Pulmonary artery endothelial cell (primary cell): ENCODE results near the gene FHDC1. TPM values are rescaled to one million over a fixed set of nuclear protein-coding genes. Genes with fewer than 3 reads are reported as not detected.

Experiments used
- DNase-seq: peaks from one replicate; pipeline ENCODE4 v3.0.0-alpha.2; 2011; ENCODE audit warnings: low read depth, low spot score
- total RNA-seq: library from RNA; depleted of rRNA; stranded (reverse); fragments of >200 nt; gene quantifications from 2 replicates; pipeline ENCODE4 v1.2.3, GENCODE V29; 2014

FHDC1 gene
- total RNA-seq, 1 donor from 2014 or later, result under 0.01 TPM

DNA sequence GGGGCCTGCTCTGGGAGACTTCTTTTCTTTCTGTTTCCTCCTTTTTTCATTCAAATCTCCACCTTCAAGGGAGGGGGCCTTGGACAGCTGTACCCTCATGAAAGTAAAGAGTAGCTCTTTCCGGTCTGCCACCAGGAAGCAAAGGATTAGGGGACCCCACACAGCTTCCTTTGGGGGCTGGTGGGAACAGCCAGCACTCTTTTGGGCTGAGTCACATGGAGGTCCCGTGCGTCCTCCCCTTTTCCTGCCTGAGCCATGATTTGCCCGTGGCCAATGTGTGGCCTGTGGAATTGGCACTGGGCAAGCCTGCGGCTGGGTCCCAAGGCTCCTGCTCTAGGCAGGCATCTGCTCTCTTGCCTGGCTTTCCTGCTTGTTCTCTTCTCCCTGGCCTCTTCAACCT is 65.5 kb downstream of the FHDC1 start:
- DNase-seq, result no peak

DNA sequence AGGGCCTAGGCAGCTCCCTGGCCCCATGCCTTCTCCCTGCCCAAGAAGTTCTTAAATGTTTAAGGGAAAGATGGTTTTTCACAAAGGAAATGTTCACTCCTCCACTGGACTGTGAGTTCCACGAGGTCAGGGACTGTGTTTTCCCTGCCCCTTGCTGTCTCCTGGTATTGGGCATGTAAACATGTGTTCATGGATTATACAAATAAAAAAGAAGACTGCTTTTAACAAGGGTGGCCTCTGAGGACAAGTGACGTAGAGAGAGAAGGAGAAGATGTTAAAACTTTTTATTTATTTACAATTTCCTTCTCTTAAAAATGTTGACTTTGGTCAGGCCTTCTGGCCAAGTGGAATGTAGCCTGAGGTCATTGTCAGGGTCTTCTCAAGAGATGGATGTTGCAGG is 66.0 kb downstream of the FHDC1 start:
- DNase-seq, result no peak

DNA sequence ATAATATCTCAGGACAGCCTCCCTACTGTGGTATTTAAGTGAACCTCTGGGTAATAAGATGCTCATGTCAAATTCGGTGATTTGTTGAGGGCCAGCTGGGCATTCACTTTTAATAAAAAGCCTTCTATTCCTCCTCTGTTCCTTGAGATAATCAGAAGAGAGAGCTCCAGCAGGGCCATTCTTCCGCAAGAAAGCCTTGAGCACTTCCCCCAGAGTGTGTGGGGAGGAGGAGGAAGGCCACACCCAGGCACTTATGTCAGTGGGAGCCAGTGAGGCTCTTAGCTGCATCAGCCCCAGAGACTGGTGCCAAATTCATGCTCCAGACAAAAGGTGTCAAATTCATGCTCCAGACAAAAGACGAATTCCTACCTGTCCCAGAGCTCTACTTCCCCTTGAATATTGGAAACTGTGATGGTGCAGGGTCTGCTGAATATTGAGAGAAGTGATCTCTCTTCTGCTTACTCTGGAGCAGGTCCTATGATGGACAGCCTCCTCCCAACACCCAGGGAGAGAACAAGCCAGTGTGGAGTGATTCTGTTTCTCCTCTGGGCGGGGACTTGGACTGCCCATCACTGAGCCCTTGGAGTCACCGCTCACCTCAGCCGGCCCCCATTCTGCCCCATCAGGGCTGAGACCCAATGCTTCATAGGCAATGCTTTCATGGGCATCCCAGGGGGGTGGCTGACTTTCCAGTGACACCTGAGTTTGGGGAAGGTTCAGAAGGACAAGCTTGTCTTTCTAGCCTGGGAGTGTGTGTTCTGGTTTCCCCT is 68.1 kb downstream of the FHDC1 start:
- DNase-seq, result no peak

DNA sequence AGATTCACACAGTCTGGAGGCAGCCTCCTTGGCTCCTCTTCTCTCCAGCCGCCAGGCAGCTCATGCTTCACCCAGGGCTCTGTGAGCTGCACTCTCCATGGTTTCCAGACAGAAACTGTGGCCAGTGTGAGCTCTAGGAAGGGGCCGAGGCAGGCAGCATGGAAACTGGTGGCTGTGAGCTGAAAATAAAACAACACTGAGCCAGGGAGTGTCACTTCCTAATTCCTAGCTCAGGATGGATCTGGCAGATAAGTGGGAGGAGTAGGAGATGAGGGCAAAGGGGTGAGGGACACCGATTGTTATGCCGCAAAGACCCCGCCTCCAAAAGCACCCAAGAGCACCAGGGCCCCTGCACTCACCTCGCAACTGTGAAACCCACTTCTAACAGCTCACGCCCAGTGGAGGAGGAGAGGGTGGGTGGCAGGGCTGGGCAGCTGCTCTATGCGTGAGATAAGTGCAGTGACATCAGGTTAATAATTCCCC is 69.8 kb downstream of the FHDC1 start:
- no peak for DNase-seq

DNA sequence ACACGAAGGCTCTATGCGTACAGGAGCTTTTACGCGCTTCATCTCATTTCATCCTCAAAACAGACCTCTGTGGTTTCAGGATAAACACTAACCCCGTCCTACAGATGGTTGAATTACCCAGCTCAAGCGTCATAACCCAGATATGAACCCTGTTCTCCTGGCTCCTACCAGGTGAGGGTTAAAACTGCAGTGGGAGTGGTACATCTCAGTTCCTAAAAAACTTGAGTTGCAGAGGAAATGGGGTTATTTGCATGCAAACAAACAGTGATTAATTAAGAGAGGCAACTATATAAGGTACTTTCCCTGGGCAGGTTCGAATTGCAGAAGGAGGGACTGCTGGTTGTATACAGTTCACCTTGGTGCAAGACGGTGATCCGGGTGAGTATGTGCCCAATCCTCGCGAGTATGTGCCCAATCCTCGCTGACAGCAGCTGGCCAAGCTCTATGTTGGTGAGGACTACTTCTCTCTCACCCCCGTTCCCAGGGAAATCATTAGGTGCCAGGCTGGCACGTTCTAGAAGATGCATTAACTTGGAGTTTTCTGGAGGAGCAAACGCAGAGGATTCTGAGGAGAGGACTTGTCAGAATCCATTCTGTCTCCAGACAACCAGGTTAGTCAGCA is 72.6 kb downstream of the FHDC1 start:
- no peak for DNase-seq

DNA sequence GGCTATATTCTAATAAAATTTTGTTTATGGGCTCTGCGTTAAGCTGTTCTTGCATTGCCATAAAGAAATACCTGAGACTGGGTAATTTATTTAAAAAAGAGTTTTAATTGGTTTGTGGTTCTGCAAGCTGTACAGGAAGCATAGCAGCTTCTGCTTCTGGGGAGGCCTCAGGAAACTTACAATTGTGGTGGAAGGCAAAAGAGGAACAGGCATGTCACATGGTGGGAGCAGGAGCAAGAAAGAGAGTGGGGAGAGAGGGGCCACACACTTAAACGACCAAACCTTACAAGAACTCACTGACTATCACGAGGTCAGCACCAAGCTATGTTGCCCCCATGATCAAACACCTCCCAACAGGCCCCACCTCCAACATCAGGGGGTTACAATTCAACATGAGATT is 74.0 kb downstream of the FHDC1 start:
- DNase-seq, result no peak

DNA sequence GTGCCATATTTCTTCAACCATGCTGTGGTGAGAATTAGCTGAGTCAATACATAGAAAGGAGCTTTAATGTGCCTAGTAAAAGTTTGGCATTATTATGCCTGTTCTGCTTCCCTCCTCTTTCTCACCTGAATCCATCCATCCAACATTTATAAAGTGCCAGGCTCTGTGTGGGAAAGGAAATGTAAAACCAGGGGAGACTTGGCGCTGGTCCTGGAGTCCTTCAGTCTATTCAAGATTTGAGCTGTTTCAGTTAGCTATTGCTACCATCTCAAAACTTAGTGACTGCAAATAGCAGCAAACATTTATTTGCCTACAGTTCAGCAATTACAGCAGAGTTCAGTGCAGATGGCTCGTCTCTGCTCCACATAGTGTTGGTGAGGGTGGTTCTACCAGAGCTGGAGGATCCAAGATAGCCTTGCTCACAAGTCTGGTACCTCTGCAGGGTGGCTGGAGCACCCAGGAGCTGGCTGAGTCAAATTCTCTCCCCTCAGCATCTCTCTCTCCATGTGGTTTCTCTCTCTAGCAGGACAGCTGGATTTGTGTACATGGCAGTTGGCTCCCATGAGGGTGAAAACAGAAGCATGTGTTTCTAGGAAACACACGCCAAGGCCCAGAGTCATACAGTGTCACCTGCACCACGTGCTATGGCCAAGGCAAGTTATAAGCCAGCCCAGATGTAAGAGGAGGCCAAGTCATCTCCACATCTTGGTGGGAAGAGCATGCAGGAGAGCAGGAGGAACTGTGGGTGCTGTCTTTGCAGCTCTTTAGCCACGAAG is 77.3 kb downstream of the FHDC1 start:
- no peak for DNase-seq

DNA sequence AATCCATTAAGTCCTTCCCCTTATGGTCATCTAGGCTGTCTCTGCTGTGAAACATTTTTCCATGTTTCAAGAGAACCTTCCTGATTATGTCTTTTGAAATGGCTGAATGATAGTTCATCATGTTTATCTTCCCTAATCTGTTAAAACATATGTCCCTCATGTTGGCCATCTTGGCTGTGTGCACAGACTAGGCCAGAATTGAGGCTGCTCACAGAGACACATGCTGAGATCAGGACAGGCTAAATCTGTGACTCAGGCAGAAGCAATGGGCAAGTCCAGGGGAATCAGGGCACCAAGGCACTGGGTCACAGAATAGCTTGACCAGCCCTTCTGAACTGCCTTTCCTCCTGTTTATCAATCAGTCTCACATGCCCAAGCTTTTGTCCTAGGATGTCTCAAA is 78.3 kb downstream of the FHDC1 start:
- no peak for DNase-seq

DNA sequence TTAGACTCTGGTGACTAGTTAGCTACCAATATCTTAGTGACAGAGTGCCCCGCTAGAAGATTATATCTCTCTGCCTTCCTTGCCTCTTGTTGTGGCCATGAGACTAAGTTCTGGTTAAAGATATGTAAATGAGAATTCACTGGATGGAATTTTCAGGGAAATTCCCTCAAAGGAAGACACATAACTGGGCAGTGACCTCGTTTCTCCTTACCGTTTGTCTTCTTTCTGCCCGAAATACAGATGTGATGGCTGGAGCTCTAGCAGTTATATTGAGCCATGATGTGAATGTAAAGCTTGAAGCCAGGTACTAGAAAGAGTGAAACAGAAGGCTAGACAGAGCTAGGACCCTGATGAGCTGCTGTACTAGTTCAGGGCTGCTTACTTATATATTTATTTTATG is 80.5 kb downstream of the FHDC1 start:
- DNase-seq, result no peak

DNA sequence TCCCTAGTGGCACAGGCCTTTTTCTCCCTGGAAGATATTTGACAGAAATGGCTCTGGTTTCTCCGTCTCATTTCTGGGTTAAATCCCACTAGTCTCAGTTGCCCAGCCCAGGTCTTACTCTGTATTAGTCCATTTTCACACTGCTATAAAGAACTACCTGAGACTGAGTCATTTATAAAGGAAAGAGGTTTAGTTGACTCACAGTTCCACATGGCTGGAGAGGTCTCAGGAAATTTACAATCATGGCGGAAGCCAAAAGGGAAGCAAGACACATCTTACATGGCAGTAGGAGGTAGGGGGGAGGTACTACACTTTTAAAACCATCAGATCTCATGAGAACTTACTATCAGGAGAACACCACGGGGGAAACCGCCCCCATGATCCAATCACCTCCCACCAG is 81.9 kb downstream of the FHDC1 start:
- no peak for DNase-seq

DNA sequence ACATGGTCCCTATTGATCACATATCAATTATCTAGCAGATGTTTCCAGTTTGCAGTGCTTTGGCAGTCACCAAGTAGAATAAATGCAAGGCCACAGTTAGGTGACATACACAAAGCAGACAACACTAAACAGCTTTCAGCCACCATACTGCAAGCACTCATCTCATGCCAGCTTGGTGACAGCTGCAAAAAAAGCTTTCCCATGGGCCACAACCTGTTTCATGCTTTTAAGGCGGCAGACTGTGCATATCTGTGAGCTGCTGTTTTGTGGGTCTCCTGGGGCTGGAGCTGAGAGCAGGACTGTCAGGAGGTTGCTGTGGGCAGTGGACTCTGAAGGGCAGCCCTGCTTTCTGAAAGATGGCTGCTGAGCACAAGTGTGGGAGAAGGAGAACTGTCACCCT is 82.6 kb downstream of the FHDC1 start:
- no peak for DNase-seq

DNA sequence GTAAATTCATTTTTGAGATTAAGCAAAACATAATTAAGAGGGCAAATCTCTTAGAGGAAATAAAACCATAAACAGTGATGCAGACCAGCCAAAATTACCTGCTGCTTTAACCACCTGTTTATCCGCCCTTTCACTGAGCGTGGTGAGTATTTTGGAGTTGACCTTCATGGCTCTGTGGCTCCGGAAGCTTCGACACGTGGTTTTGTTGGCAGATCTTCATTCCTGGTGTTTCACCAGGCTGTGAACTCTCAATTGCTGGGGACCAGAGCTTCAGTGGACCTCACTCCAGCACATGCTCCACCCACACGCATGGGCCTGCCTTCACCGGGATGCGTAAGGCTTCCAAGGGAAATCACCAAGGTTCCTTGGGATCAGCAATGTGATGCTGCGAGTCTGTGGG is 83.8 kb downstream of the FHDC1 start:
- DNase-seq, result no peak

DNA sequence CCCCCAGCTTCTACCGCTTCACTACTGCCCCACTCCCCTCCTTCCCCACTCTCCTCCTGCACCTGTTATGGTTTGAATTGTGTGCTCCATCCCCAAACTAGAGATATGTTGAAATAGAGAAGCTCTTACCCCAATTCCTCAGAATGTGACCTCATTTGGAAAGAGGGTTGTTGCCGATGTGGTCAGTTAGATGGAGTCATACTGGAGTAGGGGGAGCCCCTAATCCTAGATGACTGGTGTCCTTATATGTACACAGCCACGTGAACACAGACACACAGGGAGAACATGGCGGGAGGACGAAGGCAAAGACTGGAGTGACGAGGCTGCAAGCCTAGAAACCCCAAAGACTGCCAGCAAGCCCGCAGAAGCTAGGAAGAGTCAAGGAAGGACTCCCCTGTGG is 84.3 kb downstream of the FHDC1 start:
- no peak for DNase-seq

DNA sequence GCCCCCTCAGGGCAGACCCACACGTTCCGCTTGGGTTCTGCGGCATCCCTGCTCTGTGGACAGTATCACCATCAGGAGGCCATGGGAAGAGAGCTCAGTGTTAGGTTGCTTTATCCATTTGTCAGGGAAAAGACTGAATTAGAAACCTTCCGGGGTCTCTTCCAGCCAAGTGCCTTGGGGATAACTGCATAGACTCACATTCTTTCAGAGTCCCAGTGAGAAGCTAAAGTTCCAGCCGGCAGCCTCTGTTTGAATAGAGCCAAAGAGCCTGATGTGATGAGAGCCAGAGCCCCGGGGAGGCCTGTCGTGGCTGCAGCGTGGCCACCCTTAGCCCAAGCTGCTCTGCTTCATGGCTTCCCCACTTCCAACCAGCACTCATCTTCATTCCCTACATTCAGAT is 85.2 kb downstream of the FHDC1 start:
- DNase-seq, result no peak

DNA sequence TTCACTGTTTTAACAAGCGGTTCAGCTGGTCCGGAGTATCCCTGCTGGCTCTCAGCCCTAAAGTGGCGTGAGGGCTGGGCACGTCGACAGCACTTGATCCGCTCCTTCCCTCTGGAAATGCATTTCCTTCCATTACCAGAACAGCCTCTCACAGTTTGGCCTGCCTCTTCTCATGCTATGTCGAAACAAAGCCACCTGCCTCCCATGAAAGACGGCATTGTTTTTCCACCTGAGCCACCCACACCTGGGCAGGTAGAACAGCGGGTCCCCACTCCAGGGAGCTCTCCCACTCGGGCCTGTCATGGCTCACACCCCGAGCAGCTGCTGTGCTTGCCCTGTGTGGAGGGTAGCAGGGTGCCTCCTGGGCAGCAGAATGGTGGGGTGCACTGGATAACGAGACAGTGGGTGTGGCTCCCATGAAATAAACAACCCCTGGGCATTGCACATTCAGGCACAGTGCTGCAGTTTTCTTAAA is 86.2 kb downstream of the FHDC1 start:
- DNase-seq, result no peak

DNA sequence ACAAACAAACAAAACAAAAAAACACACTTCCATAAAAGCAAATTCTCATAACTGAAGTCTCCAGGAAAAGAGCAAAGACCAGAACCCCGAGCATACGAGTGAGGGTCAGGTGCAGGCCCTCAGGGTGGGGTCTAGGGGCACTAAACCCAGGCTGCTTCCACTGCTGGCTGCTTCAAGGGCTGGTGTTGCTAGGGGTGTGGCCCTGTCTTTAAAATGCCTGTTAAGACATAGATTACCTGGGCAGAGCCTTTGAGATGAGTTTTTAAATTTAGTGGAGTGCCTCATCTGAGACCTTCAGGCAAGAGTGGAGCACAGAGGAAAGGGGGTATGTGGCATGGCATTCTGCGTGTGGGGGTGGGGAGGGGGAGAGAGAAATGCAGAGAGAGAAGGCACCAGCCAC is 87.0 kb downstream of the FHDC1 start:
- no peak for DNase-seq

DNA sequence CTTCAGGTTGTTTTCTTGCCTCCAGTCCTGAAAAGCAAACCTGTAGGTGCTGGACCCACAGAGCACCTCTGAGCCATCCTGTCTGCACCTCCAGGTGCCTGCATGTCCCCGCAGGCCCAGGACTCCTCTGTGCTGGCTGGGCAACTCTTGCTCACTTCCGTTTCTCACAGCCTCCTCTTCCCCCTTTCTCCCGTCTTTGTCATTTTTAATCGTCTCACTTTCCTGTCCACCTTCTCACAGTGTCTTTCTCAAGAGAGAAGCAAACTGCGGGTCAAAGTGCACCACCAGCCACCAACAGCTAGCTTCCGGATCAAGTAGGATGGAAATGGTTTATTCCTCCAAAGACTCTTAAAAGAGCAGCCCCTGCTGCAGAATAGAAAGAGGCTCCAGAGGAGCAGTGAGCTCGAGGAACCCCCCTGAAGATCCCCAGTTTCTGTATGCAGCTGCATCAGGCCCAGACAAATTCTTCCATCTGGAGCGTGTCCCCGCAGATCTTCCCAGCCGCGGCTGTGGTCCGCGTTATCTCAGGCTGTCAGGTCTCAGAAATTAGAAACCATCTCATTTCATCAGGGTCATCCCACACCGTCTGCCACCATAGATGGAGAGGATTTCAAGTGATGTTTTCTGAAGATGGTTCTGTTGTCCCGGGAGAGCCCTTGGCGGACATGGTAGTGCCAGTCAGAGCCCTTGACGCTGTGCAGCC is 87.7 kb downstream of the FHDC1 start:
- no peak for DNase-seq

DNA sequence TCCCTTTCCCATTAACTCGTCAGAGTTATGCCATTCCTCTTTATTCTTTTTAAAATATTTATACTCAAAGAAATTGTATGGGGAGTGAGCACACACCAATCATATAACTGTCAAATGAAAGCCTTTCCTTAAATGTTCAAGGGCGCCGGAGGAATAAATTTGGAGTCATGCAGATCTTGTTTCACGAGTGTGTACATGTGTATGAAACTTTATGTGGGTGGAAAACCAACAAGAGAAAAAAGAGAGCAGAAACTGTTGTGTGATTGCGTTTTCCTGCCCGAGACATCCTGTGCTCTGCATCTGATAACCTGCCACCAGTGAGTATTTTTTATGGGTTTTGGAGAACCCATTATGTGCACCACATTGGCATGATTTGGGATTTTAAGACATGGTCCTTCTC is 88.3 kb downstream of the FHDC1 start:
- DNase-seq, result no peak

DNA sequence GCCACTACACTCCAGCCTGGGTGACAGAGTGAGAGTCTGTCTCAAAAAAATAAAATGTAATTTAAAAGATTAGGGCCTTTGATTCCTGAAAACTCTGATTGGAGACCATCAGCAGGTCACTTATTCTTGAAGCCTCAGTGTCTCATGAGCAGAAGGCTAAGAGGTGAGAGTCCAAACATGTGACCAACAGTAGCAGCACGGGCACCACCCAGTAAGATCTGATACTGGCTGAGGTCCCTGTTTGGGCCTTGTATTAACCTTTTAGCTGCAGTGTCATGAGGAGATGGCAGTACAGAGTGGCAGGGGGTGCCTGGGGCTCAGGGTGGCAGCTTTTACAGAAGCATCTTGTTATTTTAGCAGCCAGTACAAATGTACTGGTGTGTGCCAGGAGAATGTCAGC is 89.3 kb downstream of the FHDC1 start:
- DNase-seq, result no peak

DNA sequence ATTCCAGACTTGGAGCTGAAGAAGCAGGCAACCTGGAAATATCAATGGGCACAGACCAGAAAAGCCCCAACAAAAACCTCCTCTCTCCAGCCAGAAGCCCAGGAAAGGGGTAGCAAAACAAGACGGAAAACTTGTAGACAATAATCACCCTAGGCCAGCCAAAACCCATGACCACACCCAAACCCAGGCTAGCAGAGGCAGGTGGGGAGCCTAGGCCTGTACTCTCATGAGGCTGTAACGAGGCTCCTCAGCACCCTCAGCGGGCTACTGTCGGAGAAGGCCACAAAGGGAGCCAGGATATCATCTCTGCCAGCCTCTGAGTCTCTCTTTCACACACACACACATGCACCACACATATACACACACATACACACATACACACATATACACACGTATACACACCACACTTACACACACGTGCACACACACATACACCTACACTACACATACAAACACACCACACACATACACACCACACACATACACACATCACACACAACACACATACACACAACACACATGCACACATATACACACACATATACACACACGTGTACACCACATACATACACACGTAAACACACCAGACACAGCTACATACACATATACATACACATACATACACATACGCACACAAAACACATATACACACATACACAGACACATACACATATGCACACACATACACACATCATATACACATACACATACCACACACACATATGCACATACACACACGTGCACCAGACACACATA is 90.6 kb downstream of the FHDC1 start:
- DNase-seq, result no peak

DNA sequence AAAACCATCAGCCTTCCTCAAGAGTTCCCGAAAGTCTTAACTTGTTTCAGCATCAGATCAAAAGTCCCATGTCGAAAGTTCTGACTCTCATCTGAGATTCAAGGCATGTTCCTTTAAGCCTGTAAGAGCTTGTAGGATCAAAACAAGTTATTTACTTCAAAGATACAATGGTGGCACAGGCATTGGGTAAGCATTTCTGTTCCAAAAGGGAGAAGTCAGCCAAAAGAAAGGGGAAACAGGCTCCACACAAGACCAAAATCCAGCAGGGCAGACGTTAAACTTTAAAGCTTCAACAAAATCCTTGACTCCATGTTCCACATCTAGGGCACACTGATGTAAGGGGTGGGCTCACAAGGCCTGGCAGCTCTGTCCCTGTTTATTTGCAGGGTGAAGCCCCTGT is 91.7 kb downstream of the FHDC1 start:
- no peak for DNase-seq
